Hepatocyte (in vitro differentiated cells): ENCODE measurements around the gene SLC1A2. TPM values are rescaled to one million over a fixed set of nuclear protein-coding genes. Genes with fewer than 3 reads are reported as not detected.

Experiments
- DNase-seq: peaks from one replicate; pipeline ENCODE4 v3.0.0-alpha.2; 2016; ENCODE audit warnings: low spot score
- H2AFZ ChIP-seq: fragments of 200-600 bp; sonication (generic); 2 replicates; pipeline ENCODE4 v1.6.0; 2016; ENCODE audit warnings: antibody characterized with exemption, mild to moderate bottlenecking
- H3K27ac ChIP-seq: fragments of 200-600 bp; sonication (generic); 2 replicates; pipeline ENCODE4 v1.5.1; 2016; ENCODE audit warnings: mild to moderate bottlenecking
- H3K27me3 ChIP-seq: fragments of 200-600 bp; sonication (generic); 2 replicates; pipeline ENCODE4 v1.6.1; 2016
- H3K36me3 ChIP-seq: fragments of 200-600 bp; sonication (generic); replicated peaks from 2 replicates; pipeline ENCODE4 v1.5.1; 2016; ENCODE audit warnings: low read depth; ENCODE audit not compliant: insufficient read depth
- H3K4me1 ChIP-seq: fragments of 200-600 bp; sonication (generic); 2 replicates; pipeline ENCODE4 v1.5.1; 2016; ENCODE audit warnings: mild to moderate bottlenecking, moderate library complexity; ENCODE audit not compliant: insufficient read depth
- H3K4me2 ChIP-seq: fragments of 200-600 bp; sonication (generic); 2 replicates; pipeline ENCODE4 v1.6.0; 2016
- H3K4me3 ChIP-seq: fragments of 200-600 bp; sonication (generic); 2 replicates; pipeline ENCODE4 v1.5.1; 2016; ENCODE audit warnings: mild to moderate bottlenecking
- H3K79me2 ChIP-seq: fragments of 200-600 bp; sonication (generic); 2 replicates; pipeline ENCODE4 v1.6.0; 2017; ENCODE audit warnings: mild to moderate bottlenecking
- H3K9me2 ChIP-seq: fragments of 200-600 bp; sonication (generic); replicated peaks from 2 replicates; pipeline ENCODE4 v1.6.0; 2017; ENCODE audit warnings: mild to moderate bottlenecking; ENCODE audit not compliant: insufficient read depth
- H3K9me3 ChIP-seq: fragments of 200-600 bp; sonication (generic); 2 replicates; pipeline ENCODE4 v1.5.1; 2016; ENCODE audit warnings: low read depth, mild to moderate bottlenecking
- H4K20me1 ChIP-seq: fragments of 200-600 bp; sonication (generic); 2 replicates; pipeline ENCODE4 v1.6.0; 2016; ENCODE audit warnings: mild to moderate bottlenecking; ENCODE audit not compliant: insufficient read depth, poor library complexity, severe bottlenecking
- EZH2 ChIP-seq: fragments of 200-600 bp; sonication (generic); IDR thresholded peaks from 2 replicates; pipeline ENCODE4 v1.6.1; 2016; ENCODE audit warnings: antibody characterized with exemption, mild to moderate bottlenecking, borderline replicate concordance
- EZH2phosphoT487 ChIP-seq: fragments of 200-600 bp; sonication (generic); IDR thresholded peaks from one replicate; pipeline ENCODE4 v1.6.1; 2018; ENCODE audit warnings: antibody characterized with exemption, mild to moderate bottlenecking, low read depth, moderate library complexity; ENCODE audit not compliant: unreplicated experiment, severe bottlenecking
- WGBS: methylation state at CpG from one replicate; pipeline ENCODE4 v1.1.6; 2016; ENCODE audit warnings: low lambda C conversion rate; ENCODE audit errors: missing lambda C conversion rate; 5-methylcytosine and 5-hydroxymethylcytosine counted together
- polyA plus RNA-seq: library from polyadenylated mRNA; unstranded; fragments of >200 nt; fragmentation: Nextera tagmentation; extraction: Ambion mirVana; gene quantifications from 2 replicates; pipeline ENCODE4 v1.2.1, GENCODE V29; 2016
- total RNA-seq: library from RNA; depleted of rRNA; stranded (reverse); fragments of >200 nt; gene quantifications from 2 replicates; pipeline ENCODE4 v1.2.3, GENCODE V29; 2014
- TF ChIP-seq, protein P1 (sequence below): fragments of 200-600 bp; sonication (generic); IDR thresholded peaks from 2 replicates; pipeline ENCODE4 v1.5.1; 2016; ENCODE audit warnings: antibody characterized with exemption, mild to moderate bottlenecking; ENCODE audit not compliant: poor library complexity

Gene SLC1A2
- total and polyA plus RNA-seq, 2 experiments from 2014 or later, result 0.59 to 2.9 TPM

DNA sequence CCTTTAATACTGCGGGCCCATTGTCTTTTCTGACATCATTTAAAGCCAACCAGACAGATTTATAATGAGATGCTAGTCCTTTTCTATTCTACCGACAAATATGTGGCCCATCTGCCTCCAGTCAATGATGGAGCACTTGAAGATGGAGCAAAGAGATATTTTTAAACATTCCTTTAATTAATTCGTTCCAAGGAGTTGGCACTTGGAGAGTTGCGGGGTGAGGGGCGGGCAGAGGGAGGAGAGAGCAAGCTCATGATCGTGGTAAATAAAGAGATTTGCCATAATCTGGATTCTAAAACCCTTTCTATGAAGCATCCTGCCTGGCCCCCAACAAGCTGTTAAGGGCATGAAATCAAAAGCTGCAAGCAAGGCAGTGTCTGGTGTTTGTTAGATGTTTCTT lies 5.0 kb downstream of the SLC1A2 start:
- H3K27me3 ChIP-seq, result peaks cover 50% of the 10 kb centered on the region
- no peak overlapping the region for H3K4me3 ChIP-seq
- H4K20me1 ChIP-seq, result no peaks in the 10 kb centered on the region
- no peaks in the 10 kb centered on the region for H3K9me2 ChIP-seq
- no peaks in the 10 kb centered on the region for H3K79me2 ChIP-seq
- H3K4me1 ChIP-seq, result no peaks in the 10 kb centered on the region
- H3K27ac ChIP-seq, result no peak overlapping the region
- H2AFZ ChIP-seq, result no peak overlapping the region
- no peak for DNase-seq
- WGBS, result 86% methylated on average over 6 of the region's 6 CpGs
- H3K36me3 ChIP-seq, result no peaks in the 10 kb centered on the region
- no peak overlapping the region for H3K4me2 ChIP-seq
- TF ChIP-seq, protein P1, sequence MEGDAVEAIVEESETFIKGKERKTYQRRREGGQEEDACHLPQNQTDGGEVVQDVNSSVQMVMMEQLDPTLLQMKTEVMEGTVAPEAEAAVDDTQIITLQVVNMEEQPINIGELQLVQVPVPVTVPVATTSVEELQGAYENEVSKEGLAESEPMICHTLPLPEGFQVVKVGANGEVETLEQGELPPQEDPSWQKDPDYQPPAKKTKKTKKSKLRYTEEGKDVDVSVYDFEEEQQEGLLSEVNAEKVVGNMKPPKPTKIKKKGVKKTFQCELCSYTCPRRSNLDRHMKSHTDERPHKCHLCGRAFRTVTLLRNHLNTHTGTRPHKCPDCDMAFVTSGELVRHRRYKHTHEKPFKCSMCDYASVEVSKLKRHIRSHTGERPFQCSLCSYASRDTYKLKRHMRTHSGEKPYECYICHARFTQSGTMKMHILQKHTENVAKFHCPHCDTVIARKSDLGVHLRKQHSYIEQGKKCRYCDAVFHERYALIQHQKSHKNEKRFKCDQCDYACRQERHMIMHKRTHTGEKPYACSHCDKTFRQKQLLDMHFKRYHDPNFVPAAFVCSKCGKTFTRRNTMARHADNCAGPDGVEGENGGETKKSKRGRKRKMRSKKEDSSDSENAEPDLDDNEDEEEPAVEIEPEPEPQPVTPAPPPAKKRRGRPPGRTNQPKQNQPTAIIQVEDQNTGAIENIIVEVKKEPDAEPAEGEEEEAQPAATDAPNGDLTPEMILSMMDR, result no peak
- TF ChIP-seq EZH2phosphoT487 (no peak), EZH2 (no peak)
- H3K9me3 ChIP-seq, result no peaks in the 10 kb centered on the region

DNA sequence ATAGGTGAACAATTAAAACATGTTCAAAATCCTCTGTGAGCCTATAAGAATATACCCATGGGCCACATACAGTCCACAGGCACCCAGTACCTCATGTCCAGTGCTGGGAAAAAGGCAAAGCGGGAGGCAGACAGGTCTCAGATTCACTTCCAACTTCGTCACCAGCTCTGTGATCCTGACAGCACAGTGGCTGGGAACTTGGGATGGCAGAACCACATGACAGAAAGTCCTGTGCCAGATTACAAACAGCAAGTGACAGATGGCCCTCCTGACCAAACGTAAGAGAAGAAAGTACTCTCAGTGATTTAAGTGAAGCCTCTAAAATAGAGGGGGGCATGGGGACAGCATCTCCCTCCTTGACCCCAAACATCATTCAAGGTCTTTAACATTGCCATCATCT lies 5.8 kb downstream of the SLC1A2 start:
- no peak overlapping the region for H3K27ac ChIP-seq
- H4K20me1 ChIP-seq, result no peaks in the 10 kb centered on the region
- no peak overlapping the region for H3K4me3 ChIP-seq
- TF ChIP-seq, protein P1, result no peak
- TF ChIP-seq EZH2 (no peak), EZH2phosphoT487 (no peak)
- no peaks in the 10 kb centered on the region for H3K9me3 ChIP-seq
- 88% methylated on average over 3 of the region's 3 CpGs for WGBS
- H3K27me3 ChIP-seq, result peaks cover 44% of the 10 kb centered on the region
- no peaks in the 10 kb centered on the region for H3K36me3 ChIP-seq
- no peak for DNase-seq
- no peak overlapping the region for H3K4me2 ChIP-seq
- H3K4me1 ChIP-seq, result no peaks in the 10 kb centered on the region
- H3K9me2 ChIP-seq, result no peaks in the 10 kb centered on the region
- H3K79me2 ChIP-seq, result no peaks in the 10 kb centered on the region
- H2AFZ ChIP-seq, result no peak overlapping the region

DNA sequence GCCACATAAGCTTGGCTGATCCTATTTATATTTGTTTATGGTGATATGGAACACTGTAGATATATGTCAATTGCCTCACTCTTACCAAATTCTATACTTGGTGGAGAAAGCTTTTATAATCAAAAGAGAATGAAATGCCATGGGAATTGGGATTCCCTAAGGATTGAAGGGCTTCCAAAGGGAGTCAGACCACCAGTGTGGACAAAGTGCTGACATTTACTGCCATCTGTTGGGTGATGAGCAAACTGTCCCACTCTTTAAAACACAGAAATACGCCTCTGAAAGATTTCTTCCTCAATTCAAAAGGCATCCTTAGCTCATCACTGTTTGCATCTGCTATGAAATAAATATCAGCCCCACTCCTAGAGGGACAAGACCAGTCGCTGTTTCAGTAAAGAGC lies 7.1 kb downstream of the SLC1A2 start:
- Histone ChIP-seq H4K20me1 (no peaks in the 10 kb centered on the region), H3K4me1 (no peaks in the 10 kb centered on the region), H3K27me3 (peaks cover 31% of the 10 kb centered on the region), H3K79me2 (no peaks in the 10 kb centered on the region), H3K4me3 (no peak overlapping the region), H3K4me2 (no peak overlapping the region), H3K9me3 (no peaks in the 10 kb centered on the region), H3K27ac (no peak overlapping the region), H3K36me3 (no peaks in the 10 kb centered on the region), H2AFZ (no peak overlapping the region), H3K9me2 (no peaks in the 10 kb centered on the region)
- no peak for DNase-seq
- WGBS, result 63% methylated on average over 2 of the region's 2 CpGs
- TF ChIP-seq EZH2phosphoT487 (no peak), EZH2 (no peak)
- TF ChIP-seq, protein P1, result peak; percentile 48

DNA sequence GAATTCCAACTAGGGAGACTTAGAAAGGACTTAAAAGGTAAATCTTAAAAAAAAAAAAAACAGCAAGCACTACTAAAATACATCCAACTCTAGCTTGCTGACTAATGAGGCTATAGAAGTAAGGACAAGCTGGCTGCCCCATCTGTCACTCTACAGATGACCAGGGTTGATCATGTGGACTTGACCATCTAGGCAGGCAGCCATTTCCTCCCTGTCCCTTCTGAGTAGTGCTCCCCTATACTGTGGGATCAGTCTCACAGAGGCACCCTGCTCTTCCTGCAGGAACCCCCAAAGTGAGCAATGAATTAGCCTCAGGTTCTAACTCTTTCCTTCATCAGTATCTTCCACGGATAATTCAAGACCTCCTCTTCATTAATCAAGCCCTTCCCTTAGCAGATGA lies 12.3 kb downstream of the SLC1A2 start:
- no peaks in the 10 kb centered on the region for H3K9me2 ChIP-seq
- TF ChIP-seq, protein P1, result no peak
- no peak for TF ChIP-seq EZH2phosphoT487
- TF ChIP-seq EZH2, result no peak
- no peak overlapping the region for H3K27ac ChIP-seq
- no peaks in the 10 kb centered on the region for H3K9me3 ChIP-seq
- no peaks in the 10 kb centered on the region for H4K20me1 ChIP-seq
- DNase-seq, result no peak
- H3K27me3 ChIP-seq, result no peaks in the 10 kb centered on the region
- H3K79me2 ChIP-seq, result no peaks in the 10 kb centered on the region
- H3K4me2 ChIP-seq, result no peak overlapping the region
- no peaks in the 10 kb centered on the region for H3K36me3 ChIP-seq
- 94% methylated on average over 1 of the region's 1 CpG for WGBS
- H3K4me1 ChIP-seq, result peaks cover 10% of the 10 kb centered on the region
- no peak overlapping the region for H2AFZ ChIP-seq
- H3K4me3 ChIP-seq, result no peak overlapping the region
